Subcutaneous abdominal adipose tissue (tissue), 5 donors: Measurements from ENCODE around the gene PLPP6.
A peak's percentile ranks its signal among the peaks of the same experiment; 100 is the strongest.

Source experiments
- H3K27ac ChIP-seq: one replicate; pipeline ENCODE4 v1.7.0; 2013; ENCODE audit warnings: low read depth, mild to moderate bottlenecking, inconsistent platforms, low read length, moderate library complexity
- H3K27me3 ChIP-seq, 5 donors: one replicate each; pipeline ENCODE4 v1.7.0; 2013; ENCODE audit warnings: low read length in 5 of 5, inconsistent platforms in 1 of 5; ENCODE audit not compliant: control insufficient read depth in 5 of 5, insufficient read depth in 4 of 5
- H3K36me3 ChIP-seq, 5 donors: one replicate each; pipeline ENCODE4 v1.7.0; 2013; ENCODE audit warnings: low read length in 5 of 5; ENCODE audit not compliant: control insufficient read depth in 5 of 5, insufficient read depth in 5 of 5
- H3K4me1 ChIP-seq, 5 donors: one replicate each; pipeline ENCODE4 v1.7.0; 2013; ENCODE audit warnings: low read length in 5 of 5, mild to moderate bottlenecking in 3 of 5, moderate library complexity in 1 of 5; ENCODE audit not compliant: control insufficient read depth in 5 of 5, insufficient read depth in 5 of 5
- H3K4me3 ChIP-seq, 5 donors: one replicate each; pipeline ENCODE4 v1.7.0; 2013; ENCODE audit warnings: low read length in 5 of 5, low read depth in 1 of 5
- H3K9ac ChIP-seq, 5 donors: one replicate each; pipeline ENCODE4 v1.7.0; 2013; ENCODE audit warnings: low read length in 5 of 5, mild to moderate bottlenecking in 4 of 5, moderate library complexity in 3 of 5
- H3K9me3 ChIP-seq, 5 donors: one replicate each; pipeline ENCODE4 v1.7.0; 2013; ENCODE audit warnings: low read length in 5 of 5; ENCODE audit not compliant: control insufficient read depth in 5 of 5
- donor health status: healthy.
- donor health status: healthy.
- donor health status: healthy.
- donor health status: healthy.
- donor health status: healthy.

Gene PLPP6

GRCh38 chr9:4661165-4661564, 929 bp upstream of the PLPP6 start:
- no peaks in the 10 kb centered on the region for H3K27me3 ChIP-seq
- peaks cover 4 to 43% (median 40%) of the 10 kb centered on the region in 5 donors for H3K4me1 ChIP-seq
- H3K9ac ChIP-seq, result no peak overlapping the region
- no peaks in the 10 kb centered on the region for H3K36me3 ChIP-seq
- no peaks in the 10 kb centered on the region for H3K9me3 ChIP-seq
- H3K27ac ChIP-seq, result no peak overlapping the region
- H3K4me3 ChIP-seq, result no peak overlapping the region

GRCh38 chr9:4661611-4662010, 483 bp upstream of the PLPP6 start:
- Histone ChIP-seq H3K36me3 (no peaks in the 10 kb centered on the region), H3K27ac (peak overlapping the region; percentile 26), H3K9me3 (no peaks in the 10 kb centered on the region), H3K27me3 (no peaks in the 10 kb centered on the region), H3K4me1 (peaks cover 4 to 45% (median 43%) of the 10 kb centered on the region in 5 donors), H3K4me3 (peak overlapping the region; percentile 64 to 79 (median 73)), H3K9ac (peak overlapping the region in 4 of 5 donors; percentile 2 to 81 (median 74))

- peaks cover 4 to 47% (median 43%) of the 10 kb centered on the region in 5 donors for H3K4me1 ChIP-seq
- H3K36me3 ChIP-seq, result no peaks in the 10 kb centered on the region
- no peaks in the 10 kb centered on the region for H3K9me3 ChIP-seq
- H3K27me3 ChIP-seq, result no peaks in the 10 kb centered on the region
- peak overlapping the region in 2 of 5 donors; percentile 71 to 81 for H3K9ac ChIP-seq
- H3K4me3 ChIP-seq, result peak overlapping the region; percentile 59 to 79 (median 73)
- peak overlapping the region; percentile 65 for H3K27ac ChIP-seq
Measured at GRCh38 chr9:4662989-4663792, 1.1 kb downstream of the PLPP6 start.

- Histone ChIP-seq H3K4me3 (no peak overlapping the region), H3K4me1 (peaks cover 4 to 47% (median 43%) of the 10 kb centered on the region in 5 donors), H3K9ac (peak overlapping the region in 1 of 5 donors; percentile 35), H3K36me3 (no peaks in the 10 kb centered on the region), H3K9me3 (no peaks in the 10 kb centered on the region), H3K27ac (peak overlapping the region; percentile 25), H3K27me3 (no peaks in the 10 kb centered on the region)
Measured at GRCh38 chr9:4663956-4664355, 1.9 kb downstream of the PLPP6 start.

- no peak overlapping the region for H3K9ac ChIP-seq
- peaks cover 4 to 47% (median 43%) of the 10 kb centered on the region in 5 donors for H3K4me1 ChIP-seq
Measured at GRCh38 chr9:4665357-4665756, 3.3 kb downstream of the PLPP6 start.

GRCh38 chr9:4666042-4666699, 4.1 kb downstream of the PLPP6 start, which contains the start of gene SPATA6L:
Gene SPATA6L (minus strand): TSS chr9:4666480. CDS start chr9:4666250, 230 bp downstream.
- no peaks in the 10 kb centered on the region for H3K36me3 ChIP-seq
- H3K4me1 ChIP-seq, result peaks cover 4 to 47% (median 43%) of the 10 kb centered on the region in 5 donors
- no peaks in the 10 kb centered on the region for H3K9me3 ChIP-seq
- H3K9ac ChIP-seq, result peak within 1 kb of the TSS; percentile 31 to 79 (median 66)
- peak within 1 kb of the TSS; percentile 62 to 83 (median 69) for H3K4me3 ChIP-seq
- no peaks in the 10 kb centered on the region for H3K27me3 ChIP-seq
- H3K27ac ChIP-seq, result peak within 1 kb of the TSS; percentile 77

More at GRCh38 chr9:4665357-4665756, 3.3 kb downstream of the PLPP6 start:
- H3K4me3 ChIP-seq, result peak overlapping the region in 3 of 5 donors; percentile 62 to 83 (median 69)
- no peaks in the 10 kb centered on the region for H3K27me3 ChIP-seq
- H3K9me3 ChIP-seq, result no peaks in the 10 kb centered on the region
- no peaks in the 10 kb centered on the region for H3K36me3 ChIP-seq
- H3K27ac ChIP-seq, result peak overlapping the region; percentile 77

- Histone ChIP-seq H3K36me3 (no peaks in the 10 kb centered on the region), H3K27ac (no peak overlapping the region), H3K9me3 (no peaks in the 10 kb centered on the region), H3K4me3 (no peak overlapping the region), H3K9ac (no peak overlapping the region), H3K4me1 (peaks cover 4 to 40% (median 35%) of the 10 kb centered on the region in 5 donors), H3K27me3 (no peaks in the 10 kb centered on the region)
Measured at GRCh38 chr9:4667681-4668080, 5.6 kb downstream of the PLPP6 start.

- Histone ChIP-seq H3K27me3 (no peaks in the 10 kb centered on the region), H3K4me3 (no peak overlapping the region), H3K9me3 (no peaks in the 10 kb centered on the region), H3K9ac (no peak overlapping the region), H3K36me3 (no peaks in the 10 kb centered on the region), H3K27ac (no peak overlapping the region), H3K4me1 (peaks cover 0 to 30% (median 26%) of the 10 kb centered on the region in 5 donors)
Measured at GRCh38 chr9:4668604-4669003, 6.5 kb downstream of the PLPP6 start.

GRCh38 chr9:4669890-4670289, 7.8 kb downstream of the PLPP6 start:
- H3K27ac ChIP-seq, result no peak overlapping the region
- H3K9ac ChIP-seq, result no peak overlapping the region
- H3K4me3 ChIP-seq, result no peak overlapping the region
- peaks cover 0 to 18% (median 15%) of the 10 kb centered on the region in 5 donors for H3K4me1 ChIP-seq
- no peaks in the 10 kb centered on the region for H3K9me3 ChIP-seq
- no peaks in the 10 kb centered on the region for H3K27me3 ChIP-seq
- no peaks in the 10 kb centered on the region for H3K36me3 ChIP-seq

- Histone ChIP-seq H3K27ac (no peak overlapping the region), H3K27me3 (no peaks in the 10 kb centered on the region), H3K4me3 (no peak overlapping the region), H3K4me1 (peaks cover 0 to 12% (median 11%) of the 10 kb centered on the region in 5 donors), H3K9ac (no peak overlapping the region), H3K36me3 (no peaks in the 10 kb centered on the region), H3K9me3 (no peaks in the 10 kb centered on the region)
Measured at GRCh38 chr9:4670591-4670990, 8.5 kb downstream of the PLPP6 start.
